Epithelial cell of proximal tubule (primary cell): ENCODE data around the gene SPATA25. TPM values are rescaled to one million over a fixed set of nuclear protein-coding genes. Genes with fewer than 3 reads are reported as not detected.

ENCODE experiments used
- DNase-seq: peaks from one replicate; pipeline ENCODE4 v3.0.0-alpha.2; 2011; ENCODE audit warnings: low read depth
- H3K4me3 ChIP-seq: 2 replicates; pipeline ENCODE4 v1.5.1; 2011; ENCODE audit warnings: low read depth, mild to moderate bottlenecking, low read length
- CTCF ChIP-seq: conservative IDR thresholded peaks from 2 replicates; pipeline ENCODE4 v1.5.1; 2012; ENCODE audit warnings: low read depth, mild to moderate bottlenecking, low read length
- total RNA-seq: library from RNA; depleted of rRNA; stranded (reverse); fragments of >200 nt; gene quantifications from 2 replicates; pipeline ENCODE4 v1.2.3, GENCODE V29; 2015

SPATA25 gene
- total RNA-seq, 1 donor from 2014 or later: not detected

GRCh38 chr20:45927071-45927878, 39.9 kb upstream of the SPATA25 start:
- no peak overlapping the region for H3K4me3 ChIP-seq
- TF ChIP-seq CTCF: no peak
- DNase-seq: no peak

- no peak for DNase-seq
- H3K4me3 ChIP-seq: no peak overlapping the region
- no peak for TF ChIP-seq CTCF
Observed at GRCh38 chr20:45926731-45927070, 39.3 kb upstream of the SPATA25 start.

- no peak for TF ChIP-seq CTCF
- no peak for DNase-seq
- H3K4me3 ChIP-seq: no peak overlapping the region
Observed at GRCh38 chr20:45925821-45926506, 38.5 kb upstream of the SPATA25 start.

- H3K4me3 ChIP-seq: no peak overlapping the region
Observed at GRCh38 chr20:45924391-45925261, 37.2 kb upstream of the SPATA25 start.

GRCh38 chr20:45921337-45922189, 34.1 kb upstream of the SPATA25 start:
- TF ChIP-seq CTCF: no peak
- DNase-seq: no peak

More at GRCh38 chr20:45924391-45925261, 37.2 kb upstream of the SPATA25 start:
- no peak for DNase-seq
- no peak for TF ChIP-seq CTCF

More at GRCh38 chr20:45921337-45922189, 34.1 kb upstream of the SPATA25 start:
- H3K4me3 ChIP-seq: no peak overlapping the region
